Endodermal cell (in vitro differentiated cells): ENCODE data around the gene PSAPL1. TPM values are rescaled to one million over a fixed set of nuclear protein-coding genes. Genes with fewer than 3 reads are reported as not detected.

Source experiments
- DNase-seq: peaks from one replicate; pipeline ENCODE4 v3.0.0-alpha.2; 2017
- H3K27ac ChIP-seq: 2 replicates; pipeline ENCODE4 v1.5.1; 2013; ENCODE audit warnings: mild to moderate bottlenecking, low read depth, low read length, moderate library complexity
- H3K27me3 ChIP-seq: 2 replicates; pipeline ENCODE4 v1.6.1; 2013; ENCODE audit warnings: mild to moderate bottlenecking, low read length, moderate library complexity; ENCODE audit not compliant: insufficient read depth, control insufficient read depth, poor library complexity, severe bottlenecking
- H3K36me3 ChIP-seq: 2 replicates; pipeline ENCODE4 v1.7.0; 2013; ENCODE audit warnings: mild to moderate bottlenecking, low read length, moderate library complexity; ENCODE audit not compliant: control insufficient read depth, insufficient read depth
- H3K4me1 ChIP-seq: one replicate; pipeline ENCODE4 v1.7.0; 2013; ENCODE audit warnings: low read length; ENCODE audit not compliant: control insufficient read depth, insufficient read depth
- H3K4me3 ChIP-seq: 2 replicates; pipeline ENCODE4 v1.5.1; 2013; ENCODE audit warnings: mild to moderate bottlenecking, low read length, moderate library complexity
- H3K9ac ChIP-seq: 2 replicates; pipeline ENCODE4 v1.6.1; 2013; ENCODE audit warnings: mild to moderate bottlenecking, low read length, moderate library complexity; ENCODE audit not compliant: poor library complexity, severe bottlenecking; ENCODE audit errors: extremely low read depth
- H3K9me3 ChIP-seq: 2 replicates; pipeline ENCODE4 v1.6.1; 2013; ENCODE audit warnings: mild to moderate bottlenecking, low read length, moderate library complexity; ENCODE audit not compliant: control insufficient read depth
- H3K27ac Mint-ChIP-seq: 2 replicates; pipeline ENCODE4 v1.8.0; 2020; ENCODE audit warnings: mixed read lengths
- H3K27me3 Mint-ChIP-seq: 2 replicates; pipeline ENCODE4 v1.8.0; 2021; ENCODE audit warnings: mild to moderate bottlenecking, mixed read lengths; ENCODE audit not compliant: insufficient read depth
- H3K36me3 Mint-ChIP-seq: 2 replicates; pipeline ENCODE4 v1.8.0; 2020; ENCODE audit warnings: low read depth, mixed read lengths
- H3K4me1 Mint-ChIP-seq: 2 replicates; pipeline ENCODE4 v1.8.0; 2020; ENCODE audit warnings: mixed read lengths
- H3K4me3 Mint-ChIP-seq: 2 replicates; pipeline ENCODE4 v1.8.0; 2020; ENCODE audit warnings: mild to moderate bottlenecking, moderate library complexity, mixed read lengths
- H3K9me3 Mint-ChIP-seq: 2 replicates; pipeline ENCODE4 v1.8.0; 2020; ENCODE audit warnings: mild to moderate bottlenecking, mixed read lengths
- CTCF ChIP-seq: fragments of 200-600 bp; sonication (generic); conservative IDR thresholded peaks from 2 replicates; pipeline ENCODE4 v1.5.0; 2021; ENCODE audit warnings: antibody characterized with exemption, mild to moderate bottlenecking
- WGBS, 2 experiments: methylation state at CpG; one replicate each; pipeline versions ENCODE4 v1.1.5 to v1.1.7; 2013; ENCODE audit warnings: missing lambda C conversion rate in 2 of 2, mixed read lengths in 1 of 2; ENCODE audit not compliant: insufficient coverage in 1 of 2, insufficient read length in 1 of 2; 5-methylcytosine and 5-hydroxymethylcytosine counted together
- total RNA-seq, 2 donors: library from RNA; stranded (reverse); fragmentation: NEBNext Ultra II Directional in 1 of 2; extraction: Animal tissue kit (Norgen Biotek cat#: 25700) in 1 of 2; gene quantifications; 2 replicates in 1 of 2; 3 replicates in 1 of 2; pipeline ENCODE4 v1.2.1, GENCODE V29; 2021

The PSAPL1 gene
- total RNA-seq, 2 donors from 2014 or later: 0.13 to 0.24 TPM

GRCh38 chr4:7451800-7452199, 17.1 kb upstream of the PSAPL1 start:
- DNase-seq: no peak
- no peaks in the 10 kb centered on the region for H3K4me1 Mint-ChIP-seq
- no peaks in the 10 kb centered on the region for H3K36me3 ChIP-seq
- no peak for TF ChIP-seq CTCF
- H3K27ac ChIP-seq: no peak overlapping the region
- no peaks in the 10 kb centered on the region for H3K9me3 Mint-ChIP-seq
- 85 to 87% methylated on average over 2 to 6 of the region's 6 CpGs for whole genome bisulfite sequencing, 2 experiments
- H3K27ac Mint-ChIP-seq: no peak overlapping the region
- H3K4me1 ChIP-seq: no peaks in the 10 kb centered on the region
- H3K4me3 Mint-ChIP-seq: no peak overlapping the region
- H3K4me3 ChIP-seq: no peak overlapping the region
- no peaks in the 10 kb centered on the region for H3K36me3 Mint-ChIP-seq
- H3K9me3 ChIP-seq: no peaks in the 10 kb centered on the region
- H3K27me3 Mint-ChIP-seq: peaks cover 7% of the 10 kb centered on the region
- no peaks in the 10 kb centered on the region for H3K27me3 ChIP-seq
- no peak overlapping the region for H3K9ac ChIP-seq

GRCh38 chr4:7451434-7451789, 16.7 kb upstream of the PSAPL1 start:
- TF ChIP-seq CTCF: no peak
- no peaks in the 10 kb centered on the region for H3K4me1 ChIP-seq
- Mint-ChIP-seq H3K27me3 (peaks cover 7% of the 10 kb centered on the region), H3K36me3 (no peaks in the 10 kb centered on the region), H3K4me3 (no peak overlapping the region), H3K27ac (no peak overlapping the region), H3K9me3 (no peaks in the 10 kb centered on the region), H3K4me1 (no peaks in the 10 kb centered on the region)
- no peak for DNase-seq
- H3K9ac ChIP-seq: no peak overlapping the region
- no peaks in the 10 kb centered on the region for H3K27me3 ChIP-seq
- WGBS, 2 experiments: 81 to 100% methylated on average over 1 to 2 of the region's 2 CpGs
- no peak overlapping the region for H3K4me3 ChIP-seq
- H3K27ac ChIP-seq: no peak overlapping the region
- H3K9me3 ChIP-seq: no peaks in the 10 kb centered on the region
- H3K36me3 ChIP-seq: no peaks in the 10 kb centered on the region

GRCh38 chr4:7450775-7451433, 16.2 kb upstream of the PSAPL1 start:
- H3K27me3 Mint-ChIP-seq: peaks cover 7% of the 10 kb centered on the region
- no peak overlapping the region for H3K27ac Mint-ChIP-seq
- no peak overlapping the region for H3K4me3 Mint-ChIP-seq
- WGBS, 2 experiments: 78 to 80% methylated on average over 4 to 5 of the region's 5 CpGs
- Histone ChIP-seq H3K4me3 (no peak overlapping the region), H3K36me3 (no peaks in the 10 kb centered on the region), H3K4me1 (no peaks in the 10 kb centered on the region), H3K27me3 (no peaks in the 10 kb centered on the region), H3K9me3 (no peaks in the 10 kb centered on the region), H3K9ac (no peak overlapping the region), H3K27ac (no peak overlapping the region)
- no peaks in the 10 kb centered on the region for H3K4me1 Mint-ChIP-seq
- H3K36me3 Mint-ChIP-seq: no peaks in the 10 kb centered on the region
- no peak for DNase-seq
- TF ChIP-seq CTCF: no peak
- no peaks in the 10 kb centered on the region for H3K9me3 Mint-ChIP-seq
